Measurements from ENCODE around the gene MCCC2. TPM values are rescaled to one million over a fixed set of nuclear protein-coding genes. Genes with fewer than 3 reads are reported as not detected.

Gene MCCC2
- total and polyA plus RNA-seq, 2 of the 8 experiments (the other 6 are each of a cell fraction or from before 2014, with no cell fraction given) = 71.7 to 86.6 TPM

- no peak overlapping the region for H3K4me3 ChIP-seq (ENCODE audit: extremely low read depth in 1 of 4, insufficient read depth in 2 of 4, low read depth in 3 of 4, low read length in 4 of 4)
- no peaks in the 10 kb centered on the region for H4K20me1 ChIP-seq (replicated peaks in 1 of 2; ENCODE audit: control insufficient read depth in 1 of 2, insufficient read depth in 2 of 2, low read length in 2 of 2)
- no peak overlapping the region for H3K9ac ChIP-seq (replicated peaks in 1 of 4; ENCODE audit: extremely low read depth in 1 of 4, low read depth in 3 of 4, low read length in 3 of 4)
- no peak overlapping the region for H2AK5ac ChIP-seq (ENCODE audit: low read depth, low read length)
- H2BK12ac ChIP-seq (ENCODE audit: low read depth, low read length) = no peak overlapping the region
- H2BK5ac ChIP-seq (ENCODE audit: low read depth, low read length) = no peak overlapping the region
- no peak overlapping the region for H2AFZ ChIP-seq (ENCODE audit: low read length)
- H3K4me2 ChIP-seq (ENCODE audit: insufficient read depth in 1 of 2, low read depth in 2 of 2, low read length in 2 of 2) = no peak overlapping the region
- H3K27ac ChIP-seq (ENCODE audit: low read depth, low read length) = no peak overlapping the region
- H3K23ac ChIP-seq (ENCODE audit: insufficient read length) = no peak overlapping the region
- H2BK120ac ChIP-seq (replicated peaks; ENCODE audit: low read depth, low read length) = no peak overlapping the region
- no peak overlapping the region for H4K5ac ChIP-seq (ENCODE audit: insufficient read length, low read depth, low read length)
- H3K9me3 ChIP-seq (ENCODE audit: insufficient read depth in 2 of 2, low read depth in 1 of 2, low read length in 1 of 2) = no peaks in the 10 kb centered on the region
- H3K18ac ChIP-seq (ENCODE audit: extremely low read depth, low read length) = no peak overlapping the region
- H3K23me2 ChIP-seq (ENCODE audit: low read depth, low read length) = no peaks in the 10 kb centered on the region
- no peaks in the 10 kb centered on the region for H3K27me3 ChIP-seq (replicated peaks in 1 of 4; ENCODE audit: control insufficient read depth in 3 of 4, extremely low read depth in 1 of 4, insufficient read depth in 3 of 4, low read length in 3 of 4)
- FAIRE-seq = no peak
- ChIA-PET POLR2A (ENCODE audit: partially characterized antibody) (interaction anchor here (0.7 kb wide), 1 partner anchor 48 kb away, joined by 3 read pairs; no protein-coding TSS in a partner anchor), CTCF (ENCODE audit: partially characterized antibody) (no interaction called here)
- no peak overlapping the region for H2BK15ac ChIP-seq (ENCODE audit: low read length)
- no peak overlapping the region for H3K4ac ChIP-seq (replicated peaks; ENCODE audit: insufficient read length, low read depth, low read length)
- no peak for DNase-seq (ENCODE audit: low read depth in 1 of 2, low spot score in 2 of 2)
- no peak overlapping the region for H3K14ac ChIP-seq (ENCODE audit: insufficient read length)
- H3K79me2 ChIP-seq (ENCODE audit: control insufficient read depth in 1 of 2, insufficient read depth in 2 of 2, low read length in 2 of 2) = no peaks in the 10 kb centered on the region
- no peak overlapping the region for H4K91ac ChIP-seq (replicated peaks; ENCODE audit: insufficient read length, low read length)
- peaks cover 3 to 41% (median 16%) of the 10 kb centered on the region in 4 experiments for H3K36me3 ChIP-seq (ENCODE audit: control insufficient read depth in 2 of 4, insufficient read depth in 4 of 4, low read length in 3 of 4)
- no peaks in the 10 kb centered on the region for H3K79me1 ChIP-seq (ENCODE audit: low read depth, low read length)
- no peak overlapping the region for H2BK20ac ChIP-seq (ENCODE audit: low read length)
- H3K4me1 ChIP-seq (replicated peaks in 1 of 4; ENCODE audit: control insufficient read depth in 3 of 4, insufficient read depth in 4 of 4, low read length in 3 of 4) = no peaks in the 10 kb centered on the region
- H4K8ac ChIP-seq (ENCODE audit: extremely low read depth, insufficient read depth, low read length) = no peak overlapping the region
- no peak overlapping the region for H3K56ac ChIP-seq (replicated peaks; ENCODE audit: insufficient read length, low read depth, low read length)
- no peak for TF ChIP-seq BCL11A (IDR thresholded peaks at IDR 0.05; ENCODE audit: low read depth in 2 of 2, low read length in 2 of 2)
- no peak for TF ChIP-seq TAF1 (IDR thresholded peaks at IDR 0.05; ENCODE audit: low read depth, low read length)
- TF ChIP-seq BRCA1 (IDR thresholded peaks at IDR 0.05; ENCODE audit: low read depth, low read length) = no peak
- no peak for TF ChIP-seq KDM4A (IDR thresholded peaks at IDR 0.05; ENCODE audit: low read depth, low read length, severe bottlenecking)
- TF ChIP-seq NRF1 (IDR thresholded peaks at IDR 0.05; ENCODE audit: low read depth, low read length) = no peak
- TF ChIP-seq SIN3A (conservative IDR thresholded peaks at IDR 0.05 in 1 of 2, IDR thresholded peaks at IDR 0.05 in 1 of 2; ENCODE audit: low read depth in 1 of 2, low read length in 2 of 2) = no peak
- TF ChIP-seq EP300 (IDR thresholded peaks at IDR 0.05; ENCODE audit: borderline replicate concordance in 1 of 2, low read depth in 2 of 2, low read length in 2 of 2) = no peak
- TF ChIP-seq CEBPB (IDR thresholded peaks at IDR 0.05; ENCODE audit: low read depth, low read length) = no peak
- no peak for TF ChIP-seq SP1 (IDR thresholded peaks at IDR 0.05; ENCODE audit: low read depth, low read length)
- no peak for TF ChIP-seq GTF2F1 (IDR thresholded peaks at IDR 0.05; ENCODE audit: borderline replicate concordance, low read depth, low read length)
- TF ChIP-seq CHD2 (IDR thresholded peaks at IDR 0.05; ENCODE audit: low read length) = no peak
- no peak for TF ChIP-seq POLR2AphosphoS5 (IDR thresholded peaks at IDR 0.05; ENCODE audit: low read depth, low read length)
- TF ChIP-seq SP4 (IDR thresholded peaks at IDR 0.05; ENCODE audit: low read length) = no peak
- TF ChIP-seq GABPA (IDR thresholded peaks at IDR 0.05; ENCODE audit: borderline replicate concordance, insufficient read depth, low read length) = no peak
- TF ChIP-seq BACH1 (IDR thresholded peaks at IDR 0.05; ENCODE audit: low read length) = no peak
- no peak for TF ChIP-seq TCF12 (IDR thresholded peaks at IDR 0.05; ENCODE audit: low read depth, low read length)
- no peak for TF ChIP-seq MAX (IDR thresholded peaks at IDR 0.05)
Observed at GRCh38 chr5:71564895-71565294, 22.2 kb upstream of the MCCC2 start.

Data from H1 (cell line).